ENCODE measurements around the gene CENPN.

CENPN gene, protein sequence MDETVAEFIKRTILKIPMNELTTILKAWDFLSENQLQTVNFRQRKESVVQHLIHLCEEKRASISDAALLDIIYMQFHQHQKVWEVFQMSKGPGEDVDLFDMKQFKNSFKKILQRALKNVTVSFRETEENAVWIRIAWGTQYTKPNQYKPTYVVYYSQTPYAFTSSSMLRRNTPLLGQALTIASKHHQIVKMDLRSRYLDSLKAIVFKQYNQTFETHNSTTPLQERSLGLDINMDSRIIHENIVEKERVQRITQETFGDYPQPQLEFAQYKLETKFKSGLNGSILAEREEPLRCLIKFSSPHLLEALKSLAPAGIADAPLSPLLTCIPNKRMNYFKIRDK

DNA sequence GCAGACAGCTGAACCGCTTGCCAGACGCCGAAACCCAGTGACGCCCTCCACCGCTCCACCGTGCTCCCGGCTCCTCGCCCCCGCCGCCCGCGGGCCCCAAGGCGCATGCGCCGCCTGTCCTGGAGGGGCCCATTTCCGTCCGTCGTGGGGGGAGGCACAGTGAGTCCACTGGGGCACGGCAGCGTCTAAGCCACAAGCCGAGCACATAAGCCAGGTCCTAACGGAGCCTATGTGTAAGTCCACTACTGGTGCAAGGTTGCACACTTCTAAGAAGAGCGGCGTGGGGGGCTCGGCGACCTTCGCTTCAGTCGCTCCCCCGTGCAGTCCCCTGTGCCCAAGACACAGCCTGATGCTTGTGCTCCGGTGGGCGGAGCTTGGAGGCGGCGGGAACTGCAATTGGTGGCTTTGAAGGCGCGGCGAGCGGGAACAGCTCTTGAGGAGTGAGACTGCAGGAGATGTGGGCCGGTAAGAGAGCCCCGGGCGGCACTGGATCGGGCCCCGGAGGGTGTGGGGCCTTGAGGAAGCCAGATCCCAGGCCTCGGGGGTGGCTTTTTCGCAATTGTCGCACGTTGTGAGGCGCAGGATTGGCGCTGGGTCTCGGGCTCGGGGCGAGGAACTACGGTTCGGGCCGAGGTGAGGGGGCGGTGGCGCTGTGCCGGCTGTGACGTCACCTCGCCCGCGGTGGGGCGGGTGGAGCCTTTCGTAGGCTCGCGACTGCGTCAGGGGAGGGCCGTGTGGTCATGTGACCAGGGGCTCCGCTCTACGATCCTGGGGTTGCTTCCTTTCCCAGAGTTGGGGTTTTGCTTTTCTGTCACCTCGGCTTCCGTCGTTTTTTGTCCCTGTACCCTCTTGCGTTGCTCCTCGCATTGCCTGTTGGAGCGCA, at the start of gene CENPN, which contains the start of gene CMC2:
Gene CENPN, plus strand, starts transcription at position 402 of the 883 bp plus-strand sequence. CDS start 4,726 bp downstream, outside the sequence.
Gene CMC2, minus strand, starts transcription at position 73 of the 883 bp plus-strand sequence. CDS start 9,491 bp downstream, outside the sequence.
- DNase-seq: peak; percentile 99

DNA sequence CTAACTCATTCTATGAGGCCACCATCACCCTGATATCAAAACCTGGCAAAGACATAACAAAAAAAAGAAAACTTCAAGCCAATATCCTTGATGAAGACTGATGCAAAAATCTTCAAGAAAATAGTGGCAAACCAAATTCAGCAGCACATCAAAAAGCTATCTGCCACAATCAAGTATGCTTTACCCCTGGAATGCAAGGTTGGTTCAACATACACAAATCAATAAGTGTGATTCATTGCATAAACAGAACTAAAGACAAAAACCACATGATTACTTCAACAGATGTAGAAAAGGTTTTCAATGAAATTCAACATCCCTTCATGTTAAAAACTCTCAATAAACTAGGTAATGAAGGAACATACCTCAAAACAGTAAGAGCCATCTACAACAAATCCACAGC, 48.7 kb upstream of the CENPN start:
- no peak for DNase-seq

- DNase-seq: no peak
Observed at GRCh38 chr16:80962879-80963278, 44.1 kb upstream of the CENPN start.

GRCh38 chr16:80964351-80964750, 42.7 kb upstream of the CENPN start:
- no peak for DNase-seq

DNA sequence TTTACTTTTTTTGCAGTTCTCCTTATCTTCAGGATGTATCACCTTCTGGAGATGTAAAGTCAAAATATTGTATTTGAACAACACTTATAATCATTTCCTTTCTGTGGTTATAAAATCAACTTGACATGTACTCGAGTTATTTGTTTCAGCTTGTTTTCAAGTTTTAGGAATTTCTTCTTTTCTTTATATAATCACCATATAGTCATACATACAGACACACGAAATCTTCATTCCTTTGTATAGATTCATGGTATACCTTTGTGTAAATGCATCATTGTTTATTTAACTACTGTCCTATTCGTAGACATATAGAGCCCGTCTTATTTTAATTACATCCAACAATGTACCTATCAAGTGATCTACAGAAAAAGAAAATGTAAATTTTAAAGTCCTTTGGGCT, 40.4 kb upstream of the CENPN start:
- no peak for DNase-seq

GRCh38 chr16:80968386-80969113, 38.5 kb upstream of the CENPN start:
- no peak for DNase-seq

GRCh38 chr16:80969114-80969484, 37.9 kb upstream of the CENPN start:
- no peak for DNase-seq

DNA sequence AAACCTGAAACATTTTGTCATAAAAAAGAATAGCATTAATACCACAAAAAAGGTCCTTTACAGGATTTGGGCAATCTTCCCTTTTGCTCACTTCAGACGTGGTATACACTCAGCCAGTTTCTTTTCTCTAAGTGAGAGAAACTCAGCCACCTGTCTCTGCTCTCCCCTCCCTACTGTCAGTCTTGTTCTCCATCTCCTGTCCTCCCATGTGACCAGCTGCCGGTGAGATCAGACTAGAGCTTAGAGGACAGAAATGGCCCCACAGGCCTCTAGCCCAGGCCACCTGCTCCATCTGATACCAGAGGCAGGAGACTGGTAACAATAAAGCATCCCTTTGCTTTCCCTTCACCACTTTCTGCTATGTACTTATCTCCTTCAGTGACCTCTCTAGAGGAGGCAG, 35.2 kb upstream of the CENPN start:
- no peak for DNase-seq

GRCh38 chr16:80972611-80973010, 34.4 kb upstream of the CENPN start:
- DNase-seq: no peak

GRCh38 chr16:80973991-80974390, 33.0 kb upstream of the CENPN start:
- DNase-seq: no peak

- no peak for DNase-seq
Observed at GRCh38 chr16:80974649-80975376, 32.2 kb upstream of the CENPN start.

- DNase-seq: no peak
Observed at GRCh38 chr16:80976946-80977345, 30.1 kb upstream of the CENPN start.

GRCh38 chr16:80981103-80981502, 25.9 kb upstream of the CENPN start:
- DNase-seq: no peak

DNA sequence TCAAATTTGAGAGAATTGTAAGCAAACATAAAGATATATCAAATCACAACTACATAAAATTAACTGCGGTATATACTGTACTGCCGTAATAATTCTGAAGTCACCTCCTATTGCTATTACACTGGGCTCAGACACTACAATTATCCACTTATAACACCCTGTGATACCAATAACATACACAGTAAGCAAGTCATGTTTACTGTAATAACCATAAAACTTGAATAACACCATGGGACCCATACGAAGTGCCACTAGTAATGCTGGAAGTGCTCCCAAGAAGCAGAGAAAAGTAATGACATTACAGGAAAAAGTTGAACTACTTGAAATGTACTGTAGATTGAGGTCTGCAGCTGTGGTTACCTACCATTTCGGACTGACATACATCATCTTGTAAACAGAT, 24.4 kb upstream of the CENPN start:
- no peak for DNase-seq

DNA sequence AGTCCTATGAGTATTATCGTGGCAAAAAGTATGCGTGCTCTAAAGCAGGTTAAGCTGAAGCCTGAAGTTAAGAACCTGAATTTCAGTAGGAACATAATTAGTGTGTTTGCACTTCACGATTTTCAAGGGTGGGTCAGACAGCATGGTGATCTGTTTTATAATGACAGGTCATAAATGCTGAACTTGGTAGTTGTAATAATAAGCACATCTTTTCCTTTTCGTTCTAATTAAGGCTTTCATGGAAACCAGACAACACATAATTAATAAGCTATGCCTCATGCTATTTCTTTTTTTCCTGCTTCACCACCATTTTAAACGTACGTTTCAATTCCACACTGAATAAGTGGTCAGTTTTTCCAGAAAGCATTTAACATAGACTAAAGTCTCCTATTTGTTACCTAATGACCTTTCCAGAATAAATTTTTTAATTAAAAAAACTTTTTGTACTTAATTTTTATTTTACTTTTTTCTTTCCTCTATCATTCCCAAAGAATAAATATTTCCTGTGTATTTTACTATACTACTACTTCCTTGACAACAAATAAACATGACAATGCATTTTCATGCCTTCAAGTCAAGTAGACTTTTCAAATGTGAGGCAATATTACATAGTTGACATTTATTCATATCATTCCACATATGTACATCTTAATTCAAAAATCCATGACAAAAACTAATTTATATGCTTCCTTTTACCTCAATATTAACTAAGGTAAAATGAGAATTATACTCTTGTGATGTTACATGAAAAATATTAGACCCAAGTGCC, 22.7 kb upstream of the CENPN start:
- DNase-seq: no peak

DNA sequence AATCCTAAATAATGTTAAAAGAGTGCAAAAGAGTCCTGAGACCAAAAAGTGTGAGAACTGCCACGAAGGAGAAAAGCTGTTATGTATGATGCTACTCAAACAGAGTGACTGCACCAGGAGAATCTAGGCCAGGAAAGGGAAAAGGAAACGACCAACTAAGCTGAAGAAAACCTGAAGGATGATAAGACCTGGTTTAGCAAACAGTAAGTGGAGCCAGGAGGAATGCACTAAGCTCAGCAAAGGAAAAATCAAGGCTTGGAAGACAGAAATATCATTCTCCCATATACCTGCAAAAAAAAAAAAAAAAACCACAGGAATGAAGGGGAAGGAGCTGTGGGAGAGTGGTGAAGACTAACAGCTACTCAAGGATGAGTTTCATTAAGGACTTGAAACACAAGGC, 21.4 kb upstream of the CENPN start:
- no peak for DNase-seq

DNA sequence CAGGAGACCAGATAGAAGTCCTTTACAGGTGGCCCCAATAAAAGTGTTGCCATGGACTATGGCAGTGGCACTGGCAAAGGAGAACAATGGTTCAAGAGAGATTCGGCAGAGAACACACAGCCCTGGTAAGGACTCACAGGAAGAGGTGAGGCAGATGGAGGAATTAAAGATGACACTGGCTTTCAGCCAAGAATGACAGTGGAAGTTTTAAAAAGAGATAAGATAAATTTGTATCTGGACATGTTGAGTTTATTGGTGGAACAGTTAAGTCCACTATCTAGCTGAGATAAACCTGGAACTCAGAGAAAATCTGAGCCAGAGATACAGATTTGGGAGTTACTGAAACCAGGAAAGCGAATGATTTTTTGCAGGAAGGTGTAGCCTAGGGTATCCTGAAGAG, 20.5 kb upstream of the CENPN start:
- DNase-seq: no peak

GRCh38 chr16:80988756-80989155, 18.3 kb upstream of the CENPN start:
- no peak for DNase-seq

GRCh38 chr16:80989801-80990200, 17.2 kb upstream of the CENPN start:
- no peak for DNase-seq

GRCh38 chr16:80990577-80990976, 16.4 kb upstream of the CENPN start:
- no peak for DNase-seq

- DNase-seq: no peak
Observed at GRCh38 chr16:80990978-80991377, 16.0 kb upstream of the CENPN start.
